Neural cell (in vitro differentiated cells): ENCODE data around the gene POU3F1. TPM values are rescaled to one million over a fixed set of nuclear protein-coding genes. Genes with fewer than 3 reads are reported as not detected.

ENCODE experiments used
- H2AFZ ChIP-seq: fragments of 200-600, 300-800 bp; sonication (generic), shearing (Covaris generic); 2 replicates; pipeline ENCODE4 v1.6.0; 2014; ENCODE audit warnings: low read depth, mild to moderate bottlenecking, antibody characterized with exemption, low read length, moderate library complexity
- H3F3A ChIP-seq: fragments of 200-600 bp; shearing (Covaris generic); 2 replicates; pipeline ENCODE4 v1.6.1; 2016; ENCODE audit warnings: mild to moderate bottlenecking, moderate library complexity, mixed read lengths, antibody characterized with exemption, low read length; ENCODE audit not compliant: insufficient read depth, poor library complexity, severe bottlenecking
- H3K27ac ChIP-seq: fragments of 200-600, 300-800 bp; sonication (generic), shearing (Covaris generic); 2 replicates; pipeline ENCODE4 v1.5.1; 2014; ENCODE audit warnings: mild to moderate bottlenecking, low read length, moderate library complexity
- H3K27me3 ChIP-seq: fragments of 300-800, 200-600 bp; sonication (generic), shearing (Covaris generic); 2 replicates; pipeline ENCODE4 v1.6.0; 2014; ENCODE audit warnings: mild to moderate bottlenecking, low read depth, low read length, moderate library complexity; ENCODE audit not compliant: insufficient read depth
- H3K36me3 ChIP-seq: fragments of 300-800, 200-600 bp; sonication (generic), shearing (Covaris generic); 2 replicates; pipeline ENCODE4 v1.5.1; 2014; ENCODE audit warnings: mild to moderate bottlenecking, antibody characterized with exemption, low read length, moderate library complexity; ENCODE audit not compliant: insufficient read depth
- H3K4me2 ChIP-seq: fragments of 300-800, 200-600 bp; sonication (generic), shearing (Covaris generic); 2 replicates; pipeline ENCODE4 v1.6.0; 2014; ENCODE audit warnings: mild to moderate bottlenecking, low read length
- H3K4me3 ChIP-seq: fragments of 300-800, 200-600 bp; sonication (generic), shearing (Covaris generic); 2 replicates; pipeline ENCODE4 v1.5.1; 2014; ENCODE audit warnings: mild to moderate bottlenecking, low read length, moderate library complexity
- H3K79me2 ChIP-seq: fragments of 200-600 bp; shearing (Covaris generic); replicated peaks from 2 replicates; pipeline ENCODE4 v1.6.0; 2014; ENCODE audit warnings: mild to moderate bottlenecking, low read length, moderate library complexity; ENCODE audit not compliant: insufficient read depth
- H3K9ac ChIP-seq: fragments of 300-800, 200-600 bp; sonication (generic), shearing (Covaris generic); 2 replicates; pipeline ENCODE4 v1.6.1; 2016; ENCODE audit warnings: mild to moderate bottlenecking, low read length, mixed read lengths
- H3K9me2 ChIP-seq: fragments of 200-600 bp; shearing (Covaris generic); 2 replicates; pipeline ENCODE4 v1.6.1; 2016; ENCODE audit warnings: mild to moderate bottlenecking, low read length, mixed read lengths; ENCODE audit not compliant: insufficient read depth
- H3K9me3 ChIP-seq: fragments of 200-600, 300-800 bp; sonication (generic), shearing (Covaris generic); 2 replicates; pipeline ENCODE4 v1.6.1; 2016; ENCODE audit warnings: mild to moderate bottlenecking, mixed run types, low read length, moderate library complexity, mixed read lengths
- H4K20me1 ChIP-seq: fragments of 200-600 bp; shearing (Covaris generic); 2 replicates; pipeline ENCODE4 v1.6.1; 2016; ENCODE audit warnings: mild to moderate bottlenecking, mixed run types; ENCODE audit not compliant: insufficient read depth
- EP300 ChIP-seq: fragments of 450-650 bp; conservative IDR thresholded peaks from 2 replicates; pipeline ENCODE4 v1.6.1; 2014; ENCODE audit warnings: antibody characterized with exemption, mild to moderate bottlenecking, moderate library complexity; ENCODE audit not compliant: poor library complexity, severe bottlenecking
- EZH2 ChIP-seq: fragments of 200-600, 300-800 bp; shearing (Covaris generic), sonication (generic); IDR thresholded peaks from 2 replicates; pipeline ENCODE4 v1.6.1; 2014; ENCODE audit warnings: antibody characterized with exemption, low read length, borderline replicate concordance, mild to moderate bottlenecking; ENCODE audit not compliant: insufficient read depth, poor library complexity, severe bottlenecking
- MXI1 ChIP-seq: fragments of 450-650 bp; conservative IDR thresholded peaks from 2 replicates; pipeline ENCODE4 v1.6.1; 2014; ENCODE audit warnings: antibody characterized with exemption, mild to moderate bottlenecking; ENCODE audit not compliant: poor library complexity, severe bottlenecking
- POLR2AphosphoS5 ChIP-seq: IDR thresholded peaks from 2 replicates; pipeline ENCODE4 v1.6.1; 2012
- RAD21 ChIP-seq: fragments of 450-650 bp; conservative IDR thresholded peaks from 2 replicates; pipeline ENCODE4 v1.6.1; 2014; ENCODE audit warnings: antibody characterized with exemption, mild to moderate bottlenecking, moderate library complexity
- SMC3 ChIP-seq: fragments of 450-650 bp; conservative IDR thresholded peaks from 2 replicates; pipeline ENCODE4 v1.6.1; 2014; ENCODE audit warnings: antibody characterized with exemption, mild to moderate bottlenecking, moderate library complexity; ENCODE audit not compliant: poor library complexity
- TAF1 ChIP-seq: IDR thresholded peaks from 2 replicates; pipeline ENCODE4 v1.6.1; 2012; ENCODE audit warnings: low read depth
- polyA plus RNA-seq: library from polyadenylated mRNA; depleted of rRNA; stranded (reverse); fragments of >200 nt; gene quantifications from 2 replicates; pipeline ENCODE4 v1.2.3, GENCODE V29; 2014
- TF ChIP-seq, protein P1 (sequence below): fragments of 450-650 bp; IDR thresholded peaks from 2 replicates; pipeline ENCODE4 v1.5.1; 2014; ENCODE audit warnings: antibody characterized with exemption, mild to moderate bottlenecking, moderate library complexity; ENCODE audit not compliant: poor library complexity, severe bottlenecking
- TF ChIP-seq, protein P2 (sequence below): IDR thresholded peaks from 2 replicates; pipeline ENCODE4 v1.6.1; 2012; ENCODE audit warnings: borderline replicate concordance

Gene POU3F1
- polyA plus RNA-seq, 1 donor from 2014 or later, result 3.1 TPM

DNA sequence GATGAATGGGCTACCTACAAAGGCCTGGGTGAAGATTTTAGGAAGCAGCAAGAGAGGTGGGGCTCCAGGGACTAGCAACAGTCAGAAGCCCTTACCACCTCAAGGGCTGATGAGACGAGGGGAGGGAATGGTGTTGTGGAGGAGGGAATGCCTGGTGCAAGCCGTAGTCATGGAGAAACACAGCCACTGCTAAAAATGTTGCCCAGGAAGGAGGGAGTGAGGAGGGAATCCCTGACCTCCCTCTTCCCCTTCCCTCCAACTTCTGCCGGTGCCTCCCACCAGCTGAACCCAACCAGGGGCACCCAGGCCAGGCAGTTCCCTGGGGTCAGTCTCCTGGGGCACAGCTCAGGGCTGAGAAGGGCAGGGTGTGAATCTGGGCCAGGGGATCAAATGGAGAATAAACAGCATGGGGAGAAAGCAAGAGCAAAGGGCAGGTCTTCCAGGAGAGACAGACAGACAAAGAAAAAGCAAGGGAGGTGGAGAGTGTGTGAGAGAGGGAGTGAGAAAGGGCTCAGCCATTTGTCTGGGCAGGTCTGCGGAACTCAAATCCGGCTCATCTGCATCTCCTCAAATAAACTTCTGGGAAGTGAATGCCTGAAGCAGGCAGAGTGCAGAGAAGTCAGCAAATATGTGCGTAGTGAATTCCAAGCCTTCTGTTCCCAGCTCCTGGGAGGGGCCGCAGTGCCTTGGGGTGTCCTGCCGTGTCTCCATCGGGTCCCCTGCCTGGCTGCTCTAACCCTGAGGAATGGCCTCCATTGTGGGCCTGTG, 27.1 kb upstream of the POU3F1 start:
- Histone ChIP-seq H3K27me3 (no peaks in the 10 kb centered on the region), H3K79me2 (no peaks in the 10 kb centered on the region), H3K4me3 (no peak overlapping the region), H3K4me2 (no peak overlapping the region), H3F3A (no peaks in the 10 kb centered on the region), H4K20me1 (no peaks in the 10 kb centered on the region), H3K9ac (no peak overlapping the region), H3K27ac (no peak overlapping the region), H3K9me2 (no peaks in the 10 kb centered on the region), H3K9me3 (no peaks in the 10 kb centered on the region), H3K36me3 (no peaks in the 10 kb centered on the region), H2AFZ (no peak overlapping the region)
- TF ChIP-seq POLR2AphosphoS5 (no peak), MXI1 (no peak), EZH2 (no peak), EP300 (no peak), RAD21 (no peak), SMC3 (no peak), TAF1 (no peak)
- TF ChIP-seq, protein P1, sequence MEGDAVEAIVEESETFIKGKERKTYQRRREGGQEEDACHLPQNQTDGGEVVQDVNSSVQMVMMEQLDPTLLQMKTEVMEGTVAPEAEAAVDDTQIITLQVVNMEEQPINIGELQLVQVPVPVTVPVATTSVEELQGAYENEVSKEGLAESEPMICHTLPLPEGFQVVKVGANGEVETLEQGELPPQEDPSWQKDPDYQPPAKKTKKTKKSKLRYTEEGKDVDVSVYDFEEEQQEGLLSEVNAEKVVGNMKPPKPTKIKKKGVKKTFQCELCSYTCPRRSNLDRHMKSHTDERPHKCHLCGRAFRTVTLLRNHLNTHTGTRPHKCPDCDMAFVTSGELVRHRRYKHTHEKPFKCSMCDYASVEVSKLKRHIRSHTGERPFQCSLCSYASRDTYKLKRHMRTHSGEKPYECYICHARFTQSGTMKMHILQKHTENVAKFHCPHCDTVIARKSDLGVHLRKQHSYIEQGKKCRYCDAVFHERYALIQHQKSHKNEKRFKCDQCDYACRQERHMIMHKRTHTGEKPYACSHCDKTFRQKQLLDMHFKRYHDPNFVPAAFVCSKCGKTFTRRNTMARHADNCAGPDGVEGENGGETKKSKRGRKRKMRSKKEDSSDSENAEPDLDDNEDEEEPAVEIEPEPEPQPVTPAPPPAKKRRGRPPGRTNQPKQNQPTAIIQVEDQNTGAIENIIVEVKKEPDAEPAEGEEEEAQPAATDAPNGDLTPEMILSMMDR, result no peak
- TF ChIP-seq, protein P2, sequence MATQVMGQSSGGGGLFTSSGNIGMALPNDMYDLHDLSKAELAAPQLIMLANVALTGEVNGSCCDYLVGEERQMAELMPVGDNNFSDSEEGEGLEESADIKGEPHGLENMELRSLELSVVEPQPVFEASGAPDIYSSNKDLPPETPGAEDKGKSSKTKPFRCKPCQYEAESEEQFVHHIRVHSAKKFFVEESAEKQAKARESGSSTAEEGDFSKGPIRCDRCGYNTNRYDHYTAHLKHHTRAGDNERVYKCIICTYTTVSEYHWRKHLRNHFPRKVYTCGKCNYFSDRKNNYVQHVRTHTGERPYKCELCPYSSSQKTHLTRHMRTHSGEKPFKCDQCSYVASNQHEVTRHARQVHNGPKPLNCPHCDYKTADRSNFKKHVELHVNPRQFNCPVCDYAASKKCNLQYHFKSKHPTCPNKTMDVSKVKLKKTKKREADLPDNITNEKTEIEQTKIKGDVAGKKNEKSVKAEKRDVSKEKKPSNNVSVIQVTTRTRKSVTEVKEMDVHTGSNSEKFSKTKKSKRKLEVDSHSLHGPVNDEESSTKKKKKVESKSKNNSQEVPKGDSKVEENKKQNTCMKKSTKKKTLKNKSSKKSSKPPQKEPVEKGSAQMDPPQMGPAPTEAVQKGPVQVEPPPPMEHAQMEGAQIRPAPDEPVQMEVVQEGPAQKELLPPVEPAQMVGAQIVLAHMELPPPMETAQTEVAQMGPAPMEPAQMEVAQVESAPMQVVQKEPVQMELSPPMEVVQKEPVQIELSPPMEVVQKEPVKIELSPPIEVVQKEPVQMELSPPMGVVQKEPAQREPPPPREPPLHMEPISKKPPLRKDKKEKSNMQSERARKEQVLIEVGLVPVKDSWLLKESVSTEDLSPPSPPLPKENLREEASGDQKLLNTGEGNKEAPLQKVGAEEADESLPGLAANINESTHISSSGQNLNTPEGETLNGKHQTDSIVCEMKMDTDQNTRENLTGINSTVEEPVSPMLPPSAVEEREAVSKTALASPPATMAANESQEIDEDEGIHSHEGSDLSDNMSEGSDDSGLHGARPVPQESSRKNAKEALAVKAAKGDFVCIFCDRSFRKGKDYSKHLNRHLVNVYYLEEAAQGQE, result no peak

DNA sequence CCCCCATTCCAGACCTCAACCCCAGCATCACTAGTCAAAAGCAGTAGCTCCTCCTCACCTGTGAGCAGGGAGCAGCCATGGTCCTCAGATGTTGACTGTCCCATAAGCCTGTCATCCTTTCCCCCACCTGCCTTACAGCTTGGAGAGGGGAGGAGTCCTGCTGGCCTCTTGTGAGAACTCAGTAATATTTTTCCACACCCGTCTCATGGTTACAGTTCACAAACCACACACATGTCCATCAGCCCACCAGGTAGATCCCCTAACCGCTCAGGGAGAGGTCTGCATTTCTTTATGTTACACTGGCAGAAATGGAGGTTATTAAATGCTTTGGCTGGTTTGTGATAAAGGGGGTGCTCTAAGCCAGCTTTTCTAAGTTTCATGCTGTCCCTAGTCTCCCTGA, 26.3 kb upstream of the POU3F1 start:
- no peak overlapping the region for H3K4me2 ChIP-seq

More for the DNA sequence above, 26.3 kb upstream of the POU3F1 start:
- Histone ChIP-seq H3K27me3 (no peaks in the 10 kb centered on the region), H3K79me2 (no peaks in the 10 kb centered on the region), H3K9ac (no peak overlapping the region), H3K36me3 (no peaks in the 10 kb centered on the region), H3K4me3 (no peak overlapping the region), H3K9me2 (no peaks in the 10 kb centered on the region), H2AFZ (no peak overlapping the region), H3K9me3 (no peaks in the 10 kb centered on the region), H3F3A (no peaks in the 10 kb centered on the region), H4K20me1 (no peaks in the 10 kb centered on the region), H3K27ac (no peak overlapping the region)
- no peak for TF ChIP-seq TAF1
- TF ChIP-seq, protein P2, result no peak
- TF ChIP-seq RAD21, result no peak
- no peak for TF ChIP-seq EZH2
- no peak for TF ChIP-seq POLR2AphosphoS5
- TF ChIP-seq EP300, result no peak
- TF ChIP-seq, protein P1, result no peak
- TF ChIP-seq SMC3, result no peak
- TF ChIP-seq MXI1, result no peak
